HepG2 (cell line): ENCODE measurements around the gene DHX57. TPM values are rescaled to one million over a fixed set of nuclear protein-coding genes. Genes with fewer than 3 reads are reported as not detected.

ENCODE experiments used
- CBFB ChIP-seq: sonication (generic); formaldehyde crosslinking; IDR thresholded peaks from 2 replicates; pipeline ENCODE4 v1.4.0; 2020; ENCODE audit warnings: missing genetic modification reagents
- HOXA5 ChIP-seq: sonication (generic); formaldehyde crosslinking; IDR thresholded peaks from 2 replicates; pipeline ENCODE4 v1.4.0; 2020; ENCODE audit warnings: missing genetic modification reagents
- MED13 ChIP-seq: sonication (generic); formaldehyde crosslinking; IDR thresholded peaks from 2 replicates; pipeline ENCODE4 v1.5.0; 2020; ENCODE audit warnings: missing genetic modification reagents
- MTA1 ChIP-seq: sonication (generic); formaldehyde crosslinking; IDR thresholded peaks from 2 replicates; pipeline ENCODE4 v1.4.0; 2020; ENCODE audit warnings: missing genetic modification reagents, mild to moderate bottlenecking, borderline replicate concordance
- NFAT5 ChIP-seq: sonication (generic); formaldehyde crosslinking; IDR thresholded peaks from 2 replicates; pipeline ENCODE4 v1.4.0; 2020; ENCODE audit warnings: missing genetic modification reagents
- NFE2L2 ChIP-seq: fragments of 150-350 bp; IDR thresholded peaks from 2 replicates; pipeline ENCODE4 v1.6.1; 2014; ENCODE audit warnings: low read length
- NFRKB ChIP-seq: fragments of 450-650 bp; IDR thresholded peaks from 2 replicates; pipeline ENCODE4 v1.6.1; 2017
- ZBTB7B ChIP-seq: sonication (generic); formaldehyde crosslinking; IDR thresholded peaks from 2 replicates; pipeline ENCODE4 v1.4.0; 2020; ENCODE audit warnings: missing genetic modification reagents
- ZFY ChIP-seq: sonication (generic); formaldehyde crosslinking; IDR thresholded peaks from 2 replicates; pipeline ENCODE4 v1.4.0; 2020; ENCODE audit warnings: missing genetic modification reagents
- ZNF407 ChIP-seq: sonication (generic); formaldehyde crosslinking; IDR thresholded peaks from one replicate; pipeline ENCODE4 v1.5.1; 2020; ENCODE audit warnings: mild to moderate bottlenecking, missing genetic modification reagents; ENCODE audit errors: not compliant biosample characterization
- ZNF619 ChIP-seq: sonication (generic); formaldehyde crosslinking; IDR thresholded peaks from 2 replicates; pipeline ENCODE4 v1.4.0; 2020; ENCODE audit warnings: mild to moderate bottlenecking, missing genetic modification reagents
- ZNF710 ChIP-seq: sonication (generic); formaldehyde crosslinking; IDR thresholded peaks from 2 replicates; pipeline ENCODE4 v1.5.0; 2020; ENCODE audit warnings: mild to moderate bottlenecking, missing genetic modification reagents, borderline replicate concordance
- ZNF777 ChIP-seq: sonication (generic); formaldehyde crosslinking; IDR thresholded peaks from 2 replicates; pipeline ENCODE4 v1.4.0; 2020; ENCODE audit warnings: missing genetic modification reagents
- polyA plus RNA-seq, 8 experiments: library from polyadenylated mRNA; depleted of rRNA in 3 of 8; stranded (reverse) in 7 of 8; unstranded in 1 of 8; fragments of >200 nt; fragmentation: Illumina TruSeq in 4 of 8; extraction: Trizol in 4 of 8; gene quantifications; 2 replicates each; pipeline versions ENCODE4 v1.2.1 to v1.2.3, GENCODE V29; 2011 to 2016; ENCODE audit warnings: low read depth in 4 of 8, missing spikeins in 1 of 8, mixed read lengths in 1 of 8; ENCODE audit not compliant: insufficient read depth in 1 of 8
- total RNA-seq, 5 experiments: library from RNA; depleted of rRNA; stranded (reverse); fragments of >200 nt; fragmentation: Illumina TruSeq; extraction: Trizol; gene quantifications; 2 replicates each; pipeline ENCODE4 v1.2.3, GENCODE V29; 2016; ENCODE audit warnings: low read depth in 1 of 5

DHX57 gene
- total and polyA plus RNA-seq, 2 of the 13 experiments (the other 11 are each of a cell fraction or from before 2014, with no cell fraction given) = 9.2 to 24.2 TPM

- TF ChIP-seq ZNF407 (CRISPR knock-in tag) (no peak), ZNF619 (CRISPR knock-in tag) (no peak), MED13 (CRISPR knock-in tag) (no peak), MTA1 (CRISPR knock-in tag) (no peak), ZNF710 (CRISPR knock-in tag) (no peak), NFE2L2 (no peak), NFAT5 (CRISPR knock-in tag) (peak; percentile 80; the same call in 1 of the 2 replicates), NFRKB (no peak), ZBTB7B (CRISPR knock-in tag) (0 out of 2 replicates have a peak, but pooled peaks have one; percentile 10), CBFB (CRISPR knock-in tag) (no peak), ZNF777 (no peak), HOXA5 (CRISPR knock-in tag) (peak; percentile 7), ZFY (CRISPR knock-in tag) (no peak; the same call in 1 of the 2 replicates)
Observed at GRCh38 chr2:38750011-38750890, 125.5 kb downstream of the DHX57 start (continued).
